ENCODE measurements around the gene NOTUM.

The NOTUM gene

GRCh38 chr17:81934098-81934757 is 26.8 kb downstream of the NOTUM start:
- H3K4me3 ChIP-seq (ENCODE audit: low read depth in 1 of 2, low read length in 2 of 2), result no peak overlapping the region
- H3K79me2 ChIP-seq (ENCODE audit: insufficient read depth, low read length), result no peaks in the 10 kb centered on the region
- DNase-seq (no peak), ATAC-seq (ENCODE audit: insufficient read depth, low read depth) (peak; percentile 29; the same call in 2 of the 3 replicates)
- H3K27me3 ChIP-seq (ENCODE audit: insufficient read depth, low read length, poor library complexity), result no peaks in the 10 kb centered on the region
- no peaks in the 10 kb centered on the region for H4K20me1 ChIP-seq (ENCODE audit: insufficient read depth, low read length)
- no peak overlapping the region for H3K9ac ChIP-seq (ENCODE audit: low read depth, low read length)
- H3K9me3 ChIP-seq (ENCODE audit: insufficient read depth, low read length, severe bottlenecking), result no peaks in the 10 kb centered on the region
- no peak overlapping the region for H3K4me2 ChIP-seq (ENCODE audit: insufficient read depth, low read length)
- no peaks in the 10 kb centered on the region for H3K36me3 ChIP-seq (ENCODE audit: insufficient read depth, low read length)
- no peak overlapping the region for H3K27ac ChIP-seq (ENCODE audit: low read length)
- H2AFZ ChIP-seq (ENCODE audit: low read depth, low read length), result no peak overlapping the region
- H3K4me1 ChIP-seq (ENCODE audit: insufficient read depth, low read length), result no peaks in the 10 kb centered on the region; the same call in 1 of the 2 replicates
- TF ChIP-seq CTCF (IDR thresholded peaks at IDR 0.05; ENCODE audit: borderline replicate concordance, extremely low read depth, low read length, poor library complexity, severe bottlenecking), result no peak
- no peak for TF ChIP-seq EZH2 (IDR thresholded peaks at IDR 0.05; ENCODE audit: borderline replicate concordance, low read depth, low read length, severe bottlenecking)

- Histone ChIP-seq H3K9ac (ENCODE audit: low read depth, low read length) (no peak overlapping the region), H3K79me2 (ENCODE audit: insufficient read depth, low read length) (0 out of 2 replicates have a peak, but pooled peaks cover under 1% of the 10 kb centered on the region), H3K27me3 (ENCODE audit: insufficient read depth, low read length, poor library complexity) (no peaks in the 10 kb centered on the region), H2AFZ (ENCODE audit: low read depth, low read length) (no peak overlapping the region), H3K9me3 (ENCODE audit: insufficient read depth, low read length, severe bottlenecking) (no peaks in the 10 kb centered on the region), H4K20me1 (ENCODE audit: insufficient read depth, low read length) (no peaks in the 10 kb centered on the region), H3K4me1 (ENCODE audit: insufficient read depth, low read length) (peaks cover 10% of the 10 kb centered on the region), H3K4me3 (ENCODE audit: low read depth in 1 of 2, low read length in 2 of 2) (no peak overlapping the region), H3K4me2 (ENCODE audit: insufficient read depth, low read length) (no peak overlapping the region), H3K36me3 (ENCODE audit: insufficient read depth, low read length) (no peaks in the 10 kb centered on the region), H3K27ac (ENCODE audit: low read length) (no peak overlapping the region)
- ATAC-seq (ENCODE audit: insufficient read depth, low read depth) (no peak), DNase-seq (no peak)
- TF ChIP-seq CTCF (IDR thresholded peaks at IDR 0.05; ENCODE audit: borderline replicate concordance, extremely low read depth, low read length, poor library complexity, severe bottlenecking) (no peak), EZH2 (IDR thresholded peaks at IDR 0.05; ENCODE audit: borderline replicate concordance, low read depth, low read length, severe bottlenecking) (no peak)
These were observed 27.7 kb downstream of the NOTUM start for GRCh38 chr17:81933178-81933699.

GRCh38 chr17:81932333-81932983 is 28.5 kb downstream of the NOTUM start:
- no peak overlapping the region for H3K4me2 ChIP-seq (ENCODE audit: insufficient read depth, low read length)
- H3K4me3 ChIP-seq (ENCODE audit: low read depth in 1 of 2, low read length in 2 of 2), result no peak overlapping the region
- no peaks in the 10 kb centered on the region for H3K36me3 ChIP-seq (ENCODE audit: insufficient read depth, low read length)
- H3K9ac ChIP-seq (ENCODE audit: low read depth, low read length), result no peak overlapping the region
- H3K27ac ChIP-seq (ENCODE audit: low read length), result no peak overlapping the region
- H3K27me3 ChIP-seq (ENCODE audit: insufficient read depth, low read length, poor library complexity), result no peaks in the 10 kb centered on the region
- no peaks in the 10 kb centered on the region for H3K9me3 ChIP-seq (ENCODE audit: insufficient read depth, low read length, severe bottlenecking)
- TF ChIP-seq EZH2 (IDR thresholded peaks at IDR 0.05; ENCODE audit: borderline replicate concordance, low read depth, low read length, severe bottlenecking), result no peak
- ATAC-seq (ENCODE audit: insufficient read depth, low read depth), result no peak
- peaks cover 3% of the 10 kb centered on the region; the same call in 1 of the 2 replicates for H3K79me2 ChIP-seq (ENCODE audit: insufficient read depth, low read length)
- no peak for DNase-seq
- no peaks in the 10 kb centered on the region for H4K20me1 ChIP-seq (ENCODE audit: insufficient read depth, low read length)
- no peak overlapping the region for H2AFZ ChIP-seq (ENCODE audit: low read depth, low read length)
- peaks cover 15% of the 10 kb centered on the region for H3K4me1 ChIP-seq (ENCODE audit: insufficient read depth, low read length)

Data from DND-41 (cell line).